ENCODE measurements around the gene CD1E. TPM values are rescaled to one million over a fixed set of nuclear protein-coding genes. Genes with fewer than 3 reads are reported as not detected.

The CD1E gene
- polyA plus RNA-seq (2012; ENCODE audit: insufficient read length, low read depth) = not detected

- TF ChIP-seq TAF1 (IDR thresholded peaks at IDR 0.05; ENCODE audit: borderline replicate concordance, insufficient read depth, low read length) = no peak
- no peak for TF ChIP-seq FOXP2 (optimal IDR thresholded peaks at IDR 0.05; ENCODE audit: borderline replicate concordance, extremely low read depth, extremely low read length, insufficient read depth)
- TF ChIP-seq POLR2AphosphoS5 (IDR thresholded peaks at IDR 0.05; ENCODE audit: low read depth, low read length) = no peak
- TF ChIP-seq SIN3A (IDR thresholded peaks at IDR 0.05; ENCODE audit: borderline replicate concordance, insufficient read depth, low read length) = no peak
- no peak for TF ChIP-seq REST (IDR thresholded peaks at IDR 0.05; ENCODE audit: insufficient read depth in 1 of 2, low read depth in 2 of 2, low read length in 2 of 2)
These were observed at the start of gene CD1E for GRCh38 chr1:158353303-158354075. TSS of gene CD1E (plus strand) at chr1:158353894. CDS start at chr1:158353989, 95 bp downstream.

GRCh38 chr1:158310623-158311022 lies 43.1 kb upstream of the CD1E start:
- TF ChIP-seq REST (IDR thresholded peaks at IDR 0.05; ENCODE audit: insufficient read depth in 1 of 2, low read depth in 2 of 2, low read length in 2 of 2) = no peak
- no peak for TF ChIP-seq FOXP2 (optimal IDR thresholded peaks at IDR 0.05; ENCODE audit: borderline replicate concordance, extremely low read depth, extremely low read length, insufficient read depth)
- no peak for TF ChIP-seq TAF1 (IDR thresholded peaks at IDR 0.05; ENCODE audit: borderline replicate concordance, insufficient read depth, low read length)
- TF ChIP-seq SIN3A (IDR thresholded peaks at IDR 0.05; ENCODE audit: borderline replicate concordance, insufficient read depth, low read length) = no peak
- TF ChIP-seq POLR2AphosphoS5 (IDR thresholded peaks at IDR 0.05; ENCODE audit: low read depth, low read length) = no peak

- TF ChIP-seq FOXP2 (optimal IDR thresholded peaks at IDR 0.05; ENCODE audit: borderline replicate concordance, extremely low read depth, extremely low read length, insufficient read depth) (no peak), TAF1 (IDR thresholded peaks at IDR 0.05; ENCODE audit: borderline replicate concordance, insufficient read depth, low read length) (no peak), POLR2AphosphoS5 (IDR thresholded peaks at IDR 0.05; ENCODE audit: low read depth, low read length) (no peak), SIN3A (IDR thresholded peaks at IDR 0.05; ENCODE audit: borderline replicate concordance, insufficient read depth, low read length) (no peak), REST (IDR thresholded peaks at IDR 0.05; ENCODE audit: insufficient read depth in 1 of 2, low read depth in 2 of 2, low read length in 2 of 2) (no peak)
These were observed 42.6 kb upstream of the CD1E start for GRCh38 chr1:158311066-158311465.

- TF ChIP-seq TAF1 (IDR thresholded peaks at IDR 0.05; ENCODE audit: borderline replicate concordance, insufficient read depth, low read length) = no peak
- TF ChIP-seq POLR2AphosphoS5 (IDR thresholded peaks at IDR 0.05; ENCODE audit: low read depth, low read length) = no peak
- TF ChIP-seq REST (IDR thresholded peaks at IDR 0.05; ENCODE audit: insufficient read depth in 1 of 2, low read depth in 2 of 2, low read length in 2 of 2) = no peak
- no peak for TF ChIP-seq FOXP2 (optimal IDR thresholded peaks at IDR 0.05; ENCODE audit: borderline replicate concordance, extremely low read depth, extremely low read length, insufficient read depth)
- TF ChIP-seq SIN3A (IDR thresholded peaks at IDR 0.05; ENCODE audit: borderline replicate concordance, insufficient read depth, low read length) = no peak
These were observed 29.8 kb upstream of the CD1E start for GRCh38 chr1:158323866-158324265.

All from PFSK-1 (cell line).